ENCODE measurements around the gene SGF29. TPM values are rescaled to one million over a fixed set of nuclear protein-coding genes. Genes with fewer than 3 reads are reported as not detected.

SGF29 gene
- total RNA-seq, 6 experiments from 2014 or later, result 14.5 to 17.9 (median 15.4) TPM

DNA sequence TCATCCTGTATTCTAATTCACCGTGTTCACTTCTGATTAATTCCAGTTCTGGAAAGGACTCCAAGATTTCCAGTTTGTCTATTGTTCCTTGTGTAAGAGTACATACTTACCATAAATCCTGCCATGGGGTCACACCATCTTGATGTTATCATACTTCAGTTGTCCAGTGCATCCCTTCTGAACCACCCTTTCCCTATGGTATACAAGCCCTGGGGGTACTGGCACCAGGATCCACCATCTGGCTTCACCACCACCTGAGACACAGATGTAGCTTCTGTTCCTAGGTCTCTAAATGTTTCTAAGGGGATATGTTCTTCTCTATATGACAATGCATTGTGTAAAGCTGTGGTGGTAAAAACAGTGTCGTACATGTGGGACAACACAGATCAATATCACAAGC lies 21.2 kb downstream of the SGF29 start:
- no peaks in the 10 kb centered on the region for H3K27me3 ChIP-seq
- WGBS (ENCODE audit: insufficient coverage, low coverage, low lambda C conversion rate, missing lambda C conversion rate), result 91% methylated on average over 2 of the region's 2 CpGs
- no peak overlapping the region for H3K4me3 ChIP-seq
- DNase-seq (no peak), ATAC-seq (no peak)
- H3K4me1 ChIP-seq, result no peaks in the 10 kb centered on the region
- intact Hi-C loops (cut with DNase I), result no loop called here
- TF ChIP-seq, protein P1, sequence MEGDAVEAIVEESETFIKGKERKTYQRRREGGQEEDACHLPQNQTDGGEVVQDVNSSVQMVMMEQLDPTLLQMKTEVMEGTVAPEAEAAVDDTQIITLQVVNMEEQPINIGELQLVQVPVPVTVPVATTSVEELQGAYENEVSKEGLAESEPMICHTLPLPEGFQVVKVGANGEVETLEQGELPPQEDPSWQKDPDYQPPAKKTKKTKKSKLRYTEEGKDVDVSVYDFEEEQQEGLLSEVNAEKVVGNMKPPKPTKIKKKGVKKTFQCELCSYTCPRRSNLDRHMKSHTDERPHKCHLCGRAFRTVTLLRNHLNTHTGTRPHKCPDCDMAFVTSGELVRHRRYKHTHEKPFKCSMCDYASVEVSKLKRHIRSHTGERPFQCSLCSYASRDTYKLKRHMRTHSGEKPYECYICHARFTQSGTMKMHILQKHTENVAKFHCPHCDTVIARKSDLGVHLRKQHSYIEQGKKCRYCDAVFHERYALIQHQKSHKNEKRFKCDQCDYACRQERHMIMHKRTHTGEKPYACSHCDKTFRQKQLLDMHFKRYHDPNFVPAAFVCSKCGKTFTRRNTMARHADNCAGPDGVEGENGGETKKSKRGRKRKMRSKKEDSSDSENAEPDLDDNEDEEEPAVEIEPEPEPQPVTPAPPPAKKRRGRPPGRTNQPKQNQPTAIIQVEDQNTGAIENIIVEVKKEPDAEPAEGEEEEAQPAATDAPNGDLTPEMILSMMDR (IDR thresholded peaks at IDR 0.05), result no peak
- no peak for TF ChIP-seq POLR2A (IDR thresholded peaks at IDR 0.05)
- H3K36me3 ChIP-seq, result no peaks in the 10 kb centered on the region
- H3K9me3 ChIP-seq, result no peaks in the 10 kb centered on the region
- no peak overlapping the region for H3K27ac ChIP-seq

DNA sequence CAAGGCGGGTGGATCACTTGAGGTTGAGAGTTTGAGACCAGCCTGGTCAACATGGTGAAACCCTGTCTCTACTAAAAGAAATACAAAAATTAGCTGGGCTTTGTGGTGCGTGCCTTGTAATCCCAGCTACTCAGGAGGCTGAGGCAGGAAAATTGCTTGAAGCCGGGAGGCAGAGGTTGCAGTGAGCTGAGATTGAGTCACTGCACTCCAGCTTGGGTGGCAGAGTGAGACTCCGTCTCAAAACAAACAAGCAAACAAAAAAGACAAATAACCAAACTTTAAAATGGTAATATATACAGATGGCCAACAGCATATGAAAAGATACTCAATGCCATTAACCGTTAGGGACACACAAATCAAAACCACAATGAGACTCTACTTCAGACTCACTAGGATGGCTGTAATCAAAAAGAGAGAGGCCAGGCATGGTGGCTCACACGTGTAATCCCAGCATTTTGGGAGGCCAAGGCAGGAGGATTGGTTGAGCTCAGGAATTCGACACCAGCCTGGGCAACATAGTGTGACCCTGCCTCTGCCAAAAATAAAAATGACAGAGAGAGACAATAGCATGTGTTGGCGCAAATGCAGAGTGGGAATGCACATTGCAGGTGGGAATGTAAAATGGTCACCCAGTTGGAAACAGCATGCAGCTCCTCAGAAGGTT lies 21.9 kb downstream of the SGF29 start:
- no peak overlapping the region for H3K4me3 ChIP-seq
- 79% methylated on average over 8 of the region's 8 CpGs for WGBS (ENCODE audit: insufficient coverage, low coverage, low lambda C conversion rate, missing lambda C conversion rate)
- H3K27me3 ChIP-seq, result no peaks in the 10 kb centered on the region
- intact Hi-C loops (cut with DNase I), result no loop called here
- no peak overlapping the region for H3K27ac ChIP-seq
- no peaks in the 10 kb centered on the region for H3K9me3 ChIP-seq
- H3K4me1 ChIP-seq, result no peaks in the 10 kb centered on the region
- no peak for TF ChIP-seq POLR2A (IDR thresholded peaks at IDR 0.05)
- TF ChIP-seq, protein P1 (IDR thresholded peaks at IDR 0.05), result no peak
- H3K36me3 ChIP-seq, result no peaks in the 10 kb centered on the region
- DNase-seq (no peak), ATAC-seq (no peak)

DNA sequence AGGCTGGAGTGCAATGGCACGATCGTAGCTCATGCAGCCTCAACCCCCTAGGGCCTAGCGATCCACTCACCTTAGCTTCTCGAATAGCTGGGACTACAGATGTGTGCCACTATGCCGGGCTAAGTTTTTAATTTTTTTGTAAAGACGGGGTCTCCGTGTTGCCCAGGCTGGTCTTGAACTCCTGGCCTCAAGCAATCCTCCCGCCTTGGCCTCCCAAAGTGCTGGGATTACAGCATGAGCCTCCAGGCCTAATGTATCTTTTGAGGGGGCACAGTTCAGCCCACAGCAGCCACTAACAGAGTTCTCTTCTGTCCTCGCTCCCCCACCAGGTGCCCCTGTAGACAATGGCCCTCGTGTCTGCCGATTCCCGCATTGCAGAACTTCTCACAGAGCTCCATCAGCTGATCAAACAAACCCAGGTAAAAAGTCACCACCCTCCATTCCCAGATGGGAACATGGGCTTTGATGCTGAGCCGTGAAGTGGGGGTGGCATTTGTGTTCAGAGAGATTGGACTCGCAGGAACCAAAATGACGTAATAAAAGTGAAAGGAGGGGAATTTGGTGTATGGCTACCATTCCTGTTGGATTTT lies 27.1 kb downstream of the SGF29 start:
- DNase-seq, result no peak
- Histone ChIP-seq H3K36me3 (peaks cover 0 to 19% (median 7%) of the 10 kb centered on the region in 4 donors), H3K4me3 (no peak overlapping the region), H3K4me1 (no peaks in the 10 kb centered on the region), H3K27ac (no peak overlapping the region), H3K27me3 (no peaks in the 10 kb centered on the region), H3K9me3 (no peaks in the 10 kb centered on the region)
- 94% methylated on average over 7 of the region's 15 CpGs for WGBS (ENCODE audit: insufficient coverage, low coverage, low lambda C conversion rate, missing lambda C conversion rate)
- TF ChIP-seq, protein P1 (IDR thresholded peaks at IDR 0.05), result no peak
- no peak for TF ChIP-seq POLR2A (IDR thresholded peaks at IDR 0.05)
- no peak for ATAC-seq
- intact Hi-C loops (cut with DNase I), result no loop called here

DNA sequence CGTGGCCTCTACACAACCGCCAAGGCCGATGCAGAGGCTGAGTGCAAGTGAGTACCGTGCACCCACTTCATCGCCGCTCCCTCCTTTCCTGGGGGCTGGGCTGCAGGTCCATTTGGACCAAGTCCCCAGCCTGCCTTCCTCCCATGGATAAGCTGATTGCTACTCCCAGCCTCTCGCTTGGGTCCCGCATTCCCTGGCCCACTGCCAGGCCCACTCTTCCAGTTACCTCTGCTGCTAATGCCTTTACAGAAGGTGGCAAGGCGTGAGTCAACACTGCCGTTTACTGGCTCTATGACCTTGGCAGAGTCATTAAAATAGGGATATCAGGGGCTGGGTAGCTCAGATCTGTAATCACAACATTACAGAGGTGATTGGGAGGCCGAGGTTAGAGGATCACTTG lies 32.0 kb downstream of the SGF29 start:
- 77% methylated on average over 5 of the region's 11 CpGs for WGBS (ENCODE audit: insufficient coverage, low coverage, low lambda C conversion rate, missing lambda C conversion rate)
- no peaks in the 10 kb centered on the region for H3K4me1 ChIP-seq
- H3K9me3 ChIP-seq, result no peaks in the 10 kb centered on the region
- H3K27me3 ChIP-seq, result no peaks in the 10 kb centered on the region
- peaks cover 0 to 45% (median 19%) of the 10 kb centered on the region in 4 donors for H3K36me3 ChIP-seq
- ATAC-seq (no peak), DNase-seq (no peak)
- no peak overlapping the region for H3K27ac ChIP-seq
- intact Hi-C loops (cut with DNase I), result no loop called here
- H3K4me3 ChIP-seq, result no peak overlapping the region
- TF ChIP-seq, protein P1 (IDR thresholded peaks at IDR 0.05), result no peak
